Fibroblast of gingiva (primary cell): Measurements from ENCODE around the gene UNC13C.
"Not testable (repeated sequence)": the region's sequence is repeated elsewhere in the genome, so short reads cannot be mapped to it uniquely, and the experiment has no call there.

Source experiments
- DNase-seq: peaks from one replicate; pipeline ENCODE4 v3.0.0-alpha.2; 2011; ENCODE audit warnings: low read depth

The UNC13C gene

DNA sequence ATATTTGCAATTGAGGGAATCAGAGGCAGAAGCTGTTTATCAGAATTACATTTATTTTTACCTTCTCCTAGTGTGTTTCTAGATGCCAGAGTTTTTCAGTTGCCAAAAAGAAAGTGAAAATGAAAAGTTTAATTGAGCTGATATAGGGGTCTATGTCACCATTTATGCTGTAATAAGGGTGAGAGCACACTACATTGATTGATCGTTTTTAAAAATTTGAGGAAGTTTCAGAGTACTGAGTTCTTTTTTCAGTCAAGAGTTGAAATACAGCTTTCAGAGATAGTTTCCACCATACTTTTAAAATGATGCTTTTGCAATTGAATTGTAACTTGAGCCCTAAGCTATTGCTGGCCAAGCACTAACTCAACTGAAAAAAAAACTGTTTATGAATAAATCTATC lies 326.9 kb downstream of the UNC13C start:
- DNase-seq: no peak

DNA sequence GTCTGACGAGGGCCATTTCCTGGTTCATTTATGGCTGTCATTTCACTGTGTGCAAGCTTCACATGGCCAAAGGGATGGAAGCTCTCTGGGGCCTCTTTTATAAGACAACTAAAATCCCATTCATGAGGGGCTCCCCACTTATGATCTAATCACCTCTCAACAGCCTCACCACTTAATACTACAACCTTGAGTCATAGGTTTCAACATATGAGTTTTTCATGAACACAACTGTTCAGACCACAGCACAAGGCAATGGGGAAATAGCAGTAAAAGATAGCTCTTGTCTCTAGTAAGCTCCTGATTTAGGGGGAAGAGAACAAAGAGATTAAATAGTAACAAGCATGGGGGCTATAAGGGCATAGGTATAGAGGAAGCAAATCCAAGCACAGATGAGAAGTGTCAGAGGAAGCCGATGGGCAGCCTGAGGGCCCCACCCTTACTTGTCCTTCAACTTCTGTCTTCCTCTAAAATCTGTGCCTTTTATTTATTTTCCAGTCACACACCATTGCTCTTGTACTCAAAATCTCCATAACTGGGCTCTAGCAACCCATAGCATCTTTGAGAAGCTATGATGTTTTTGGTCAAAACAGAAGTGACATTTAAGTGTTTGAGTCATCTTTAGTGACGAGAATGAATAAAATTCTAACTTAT lies 329.1 kb downstream of the UNC13C start:
- no peak for DNase-seq

DNA sequence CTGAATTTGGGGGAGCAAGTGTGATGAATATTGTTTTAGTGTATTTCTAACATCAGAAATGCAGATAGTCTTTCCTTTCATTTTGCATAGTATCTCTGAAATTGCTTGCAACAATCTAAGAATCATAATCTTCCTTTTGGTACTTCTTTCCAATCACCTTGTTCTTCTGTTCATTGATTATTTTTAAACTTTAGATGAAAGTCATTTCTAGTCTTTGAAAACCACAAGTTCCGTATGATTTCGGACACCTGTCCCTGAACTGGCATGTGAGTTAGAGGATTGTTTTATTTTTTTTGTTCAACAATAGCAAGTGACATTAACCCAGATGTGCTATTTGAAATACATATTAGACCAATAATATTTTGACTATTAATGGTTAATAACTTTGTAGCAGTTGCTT lies 329.7 kb downstream of the UNC13C start:
- DNase-seq: no peak

DNA sequence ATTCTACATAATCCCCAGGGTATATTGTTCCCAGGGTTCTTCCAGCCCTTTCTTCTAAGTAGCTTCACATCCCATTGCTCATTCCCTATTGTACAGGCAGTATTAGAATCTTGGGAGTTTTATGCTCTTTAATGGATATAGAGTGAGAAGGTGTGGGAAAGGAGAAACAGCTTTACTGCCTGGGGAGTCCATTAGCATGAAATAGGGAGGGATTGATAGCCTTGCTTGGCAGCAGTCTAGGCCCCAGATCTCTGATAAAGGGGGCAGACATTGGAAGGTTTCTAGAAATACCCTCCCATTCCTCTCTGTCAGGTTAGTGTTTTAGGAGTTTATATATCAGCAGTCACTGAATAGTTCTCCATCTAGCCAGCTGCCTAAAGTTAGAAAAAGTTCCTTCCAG lies 334.3 kb downstream of the UNC13C start:
- no peak for DNase-seq

DNA sequence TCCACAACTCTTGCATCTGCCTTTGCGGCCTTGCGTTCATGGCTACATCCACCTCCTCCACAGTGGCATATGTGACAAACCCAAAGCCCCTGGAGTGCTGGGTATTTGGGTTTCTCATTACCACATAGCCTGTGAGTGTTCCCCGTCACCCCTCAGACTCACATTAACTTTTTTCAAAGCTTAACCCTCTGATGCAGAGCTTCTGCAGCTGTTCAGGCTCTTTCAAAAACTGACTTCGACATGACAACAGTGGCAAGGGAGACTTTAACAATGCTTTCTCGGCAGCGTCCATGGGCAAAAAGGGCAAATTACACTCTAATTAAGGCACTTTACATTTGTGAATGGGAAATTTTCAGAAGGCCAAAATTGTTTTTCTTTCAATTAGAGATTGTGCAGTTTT lies 343.2 kb downstream of the UNC13C start:
- DNase-seq: no peak

DNA sequence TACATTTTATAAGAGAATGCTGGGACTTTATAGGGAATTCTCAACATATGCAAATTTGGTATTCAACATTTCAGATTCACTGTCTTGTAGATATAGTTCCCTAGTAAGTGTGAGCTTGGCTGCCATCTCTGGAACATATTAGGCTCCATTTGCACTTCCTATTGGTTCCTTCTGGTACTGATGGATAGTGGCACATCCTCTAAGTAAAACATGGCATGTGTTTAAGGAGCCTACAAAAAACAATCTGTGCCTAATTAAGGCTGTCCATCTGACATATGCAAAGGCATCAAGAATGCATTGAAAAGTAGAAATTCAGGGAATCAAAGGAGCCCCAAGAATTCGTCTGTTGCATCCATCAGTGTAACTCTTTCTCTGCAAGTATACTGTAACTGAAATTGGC lies 344.1 kb downstream of the UNC13C start:
- DNase-seq: no peak

DNA sequence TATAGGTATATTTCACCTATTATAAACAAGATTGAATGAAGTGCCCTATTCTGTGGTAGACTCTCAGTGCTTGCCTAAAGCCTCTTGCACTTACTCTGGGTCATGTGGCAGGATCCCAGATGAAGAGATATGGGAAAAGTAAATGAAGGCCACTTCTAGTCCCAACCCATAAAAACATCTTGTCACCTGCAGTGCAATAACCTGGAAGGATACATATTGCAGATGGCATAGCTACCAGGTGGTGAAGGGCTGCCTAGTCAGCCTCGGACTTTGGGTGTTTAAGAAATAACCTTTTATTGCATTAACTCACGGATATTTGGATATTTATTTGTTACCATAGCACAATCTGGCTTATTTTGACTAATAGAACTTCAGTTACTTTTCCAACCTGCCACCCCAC lies 367.1 kb downstream of the UNC13C start:
- no peak for DNase-seq

DNA sequence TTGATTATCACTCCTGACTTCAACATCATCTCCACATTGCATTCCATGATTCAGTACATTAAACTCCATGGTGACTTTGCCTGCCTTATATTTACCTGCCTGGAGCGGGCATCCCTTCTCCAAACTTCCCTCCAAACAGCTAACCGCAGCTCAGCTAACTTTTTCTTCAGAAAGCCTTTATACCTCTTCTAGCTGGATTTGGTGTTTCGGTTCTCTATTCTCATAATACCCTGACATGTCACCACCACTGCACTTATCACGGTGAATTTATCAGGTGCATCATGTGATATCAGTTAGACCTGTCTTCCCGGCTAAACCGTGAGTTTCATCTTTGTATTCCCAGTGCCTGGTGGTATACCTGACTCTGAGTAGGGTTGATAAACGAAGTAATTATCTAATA lies 367.6 kb downstream of the UNC13C start:
- no peak for DNase-seq

DNA sequence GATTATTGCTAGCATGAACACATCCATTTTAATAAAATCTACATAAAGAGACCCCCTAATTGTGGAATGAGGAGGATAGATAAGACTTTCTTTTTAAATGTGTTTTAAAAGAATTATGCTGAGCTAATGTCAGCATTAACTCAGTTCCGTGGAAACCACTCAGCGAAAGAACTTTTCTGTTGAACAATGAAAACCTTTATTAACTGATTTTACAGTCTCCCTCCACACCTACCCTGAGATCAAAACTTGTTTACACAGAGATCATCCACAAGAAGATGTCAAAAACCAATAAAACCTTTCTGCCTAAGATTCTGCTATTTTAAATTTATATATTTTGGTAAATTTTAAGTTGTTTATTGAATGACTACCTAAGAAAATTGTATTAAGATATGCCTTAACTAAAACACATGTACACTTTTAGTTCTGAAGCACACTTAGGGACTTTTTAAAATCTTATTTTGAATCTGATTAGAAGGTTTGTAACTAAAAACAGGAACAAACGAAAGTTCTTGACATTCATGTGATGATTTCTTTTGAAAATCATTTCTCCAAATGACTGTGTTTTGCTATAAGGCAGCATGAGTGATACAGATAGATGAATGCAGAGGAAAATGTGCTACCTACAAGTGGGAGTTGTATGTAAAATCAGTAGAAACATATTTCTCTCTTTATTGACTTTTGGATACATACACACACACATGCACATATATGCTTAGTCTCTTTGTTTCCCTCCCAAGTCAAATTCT lies 369.0 kb downstream of the UNC13C start:
- no peak for DNase-seq

DNA sequence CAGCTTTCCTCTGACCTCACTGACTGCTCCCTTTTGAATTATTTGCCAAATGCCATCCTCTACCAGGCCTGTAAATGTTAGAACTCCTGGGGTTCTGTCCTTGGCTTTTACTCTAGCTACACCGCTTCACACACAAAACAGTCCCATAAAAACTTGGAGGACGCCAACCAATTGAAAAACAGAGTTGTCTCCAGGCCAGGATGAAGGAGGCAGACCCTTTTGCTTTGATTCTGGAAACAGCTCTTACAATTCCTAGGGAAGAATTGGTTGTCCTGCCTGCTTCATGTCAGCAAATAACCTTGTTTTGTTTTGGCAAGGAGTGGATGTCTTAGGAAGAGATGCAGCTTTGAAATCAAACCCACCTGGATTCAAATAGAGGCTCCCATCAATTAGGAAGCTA lies 375.5 kb downstream of the UNC13C start:
- DNase-seq: no peak

DNA sequence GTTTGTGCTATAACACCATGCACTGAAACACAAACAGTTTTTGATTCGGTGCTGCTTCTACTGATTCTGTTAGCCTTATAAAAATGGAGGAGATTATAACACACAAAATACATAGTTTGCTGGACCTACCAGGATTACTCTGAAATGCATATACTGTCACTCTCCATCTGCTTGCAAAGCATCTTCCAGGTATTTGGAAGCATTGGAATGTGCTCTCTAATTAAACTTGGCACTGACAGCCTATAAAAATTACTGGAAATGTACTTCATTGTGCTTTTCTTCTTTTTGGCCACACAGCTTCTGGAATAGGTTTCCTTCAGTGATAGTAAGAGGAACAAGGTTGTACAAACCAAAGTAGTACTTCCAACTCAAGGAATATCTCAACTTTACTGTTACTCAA lies 376.1 kb downstream of the UNC13C start:
- DNase-seq: no peak

DNA sequence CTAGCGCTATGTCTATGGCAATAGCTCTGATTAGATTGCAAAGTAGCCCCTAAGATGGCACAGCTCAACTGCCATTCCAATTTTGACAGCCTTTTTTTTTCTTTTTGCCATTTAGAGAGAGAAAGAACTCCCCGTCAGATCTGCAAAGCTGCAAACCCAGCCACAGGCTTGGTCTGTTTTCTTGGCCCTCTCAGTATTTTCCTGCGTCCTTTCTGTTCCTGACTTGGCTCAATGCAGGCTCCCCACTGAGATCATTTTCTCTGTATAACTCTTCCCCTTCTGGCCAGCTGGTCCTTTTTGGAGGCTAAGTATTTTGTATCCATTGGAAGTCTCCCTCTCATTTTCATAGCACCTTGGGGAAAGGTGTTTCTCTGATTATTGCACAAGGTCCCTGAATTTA lies 386.7 kb downstream of the UNC13C start:
- DNase-seq: no peak

DNA sequence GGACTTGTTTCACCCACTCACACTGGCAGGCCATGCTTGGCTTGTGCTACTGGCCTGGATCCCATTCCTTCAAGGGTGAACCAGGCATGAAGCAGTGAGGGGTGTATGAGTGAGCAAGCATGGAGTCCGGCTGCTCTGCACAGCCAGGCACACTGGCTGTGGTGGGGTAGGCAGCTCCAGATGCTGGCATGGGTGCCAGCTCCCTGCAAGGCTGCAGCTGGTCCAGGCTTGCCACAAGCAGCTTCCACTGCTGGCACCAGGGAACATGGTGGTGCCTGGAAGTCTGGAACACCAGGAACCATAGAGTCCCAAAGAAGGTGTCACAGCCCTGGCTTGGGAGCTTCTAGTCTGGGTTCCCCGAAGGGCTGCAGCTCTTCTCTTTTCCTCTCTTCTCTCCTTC lies 395.1 kb downstream of the UNC13C start:
- no peak for DNase-seq

DNA sequence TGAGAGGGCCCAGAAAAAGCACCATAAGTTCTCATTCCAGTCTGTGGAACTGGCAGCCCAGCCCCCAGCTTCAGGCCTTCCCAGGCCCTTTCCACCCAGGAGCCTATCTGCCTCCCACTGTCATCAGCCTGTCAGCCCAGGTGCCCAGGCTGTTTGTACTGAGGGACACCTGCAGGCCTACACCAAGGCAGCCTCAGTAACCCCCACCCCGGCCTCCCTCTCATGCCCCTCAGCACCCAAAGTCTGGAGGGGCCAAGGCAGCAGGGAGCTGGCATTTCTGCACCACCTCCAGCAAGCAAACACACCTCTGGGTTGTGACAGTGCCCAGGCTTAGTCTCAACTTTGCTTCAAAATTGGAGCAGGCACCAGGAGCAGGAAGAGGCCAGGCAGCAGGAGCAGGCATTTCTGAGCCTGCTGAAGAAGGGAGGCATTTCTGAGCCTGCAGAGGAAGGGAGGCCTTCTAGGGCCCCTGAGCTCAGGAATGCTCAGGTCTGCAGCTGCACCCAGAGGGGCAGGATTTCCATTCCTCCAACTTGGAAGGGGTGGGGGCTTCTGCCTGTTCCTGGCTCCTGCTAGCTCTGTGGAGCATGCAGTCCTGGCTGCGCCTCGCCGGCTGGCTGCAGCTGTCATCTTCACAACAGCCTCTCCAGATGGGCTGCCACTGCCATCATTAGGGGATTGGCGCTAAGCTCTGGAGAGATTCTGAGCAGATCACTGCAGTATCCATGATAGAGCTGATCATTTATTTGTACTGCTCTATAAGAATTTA lies 396.1 kb downstream of the UNC13C start:
- DNase-seq: no peak

DNA sequence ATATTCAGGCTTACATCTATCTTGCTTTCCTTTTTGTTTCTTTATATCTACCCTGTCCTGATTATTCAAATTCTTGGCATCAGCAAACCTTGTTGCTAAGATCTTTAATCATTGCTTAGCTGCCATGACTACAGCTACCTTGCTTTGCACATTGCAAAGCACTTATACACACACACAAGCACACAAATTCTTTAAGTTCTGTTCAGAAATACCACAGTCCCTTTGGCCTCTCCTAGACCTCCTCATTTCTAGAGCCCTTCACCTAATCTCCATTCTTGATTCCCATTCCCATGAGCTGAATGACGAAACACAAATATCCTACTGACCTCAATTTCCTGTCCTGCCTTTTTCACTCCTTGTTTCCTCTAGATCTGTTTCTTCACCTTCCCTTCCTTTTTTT lies 409.6 kb downstream of the UNC13C start:
- no peak for DNase-seq

DNA sequence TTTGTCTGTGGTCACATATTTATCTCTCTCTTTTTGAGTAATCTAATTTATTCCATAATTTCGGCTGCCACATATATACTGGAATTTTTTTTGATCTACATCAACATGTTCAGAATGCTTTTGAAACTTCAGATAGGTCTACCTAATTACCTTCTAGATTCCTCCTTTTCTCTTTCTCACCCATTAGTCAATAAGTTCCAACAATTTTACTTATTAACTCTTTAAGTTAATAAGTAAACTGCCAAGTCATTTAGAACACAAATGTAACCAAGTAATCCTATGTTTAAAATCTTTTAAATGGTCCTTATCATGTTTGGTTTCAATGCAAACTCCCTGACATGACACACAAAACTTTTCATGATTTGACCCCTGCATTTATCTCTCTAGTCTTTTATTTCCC lies 410.5 kb downstream of the UNC13C start:
- DNase-seq: no peak

DNA sequence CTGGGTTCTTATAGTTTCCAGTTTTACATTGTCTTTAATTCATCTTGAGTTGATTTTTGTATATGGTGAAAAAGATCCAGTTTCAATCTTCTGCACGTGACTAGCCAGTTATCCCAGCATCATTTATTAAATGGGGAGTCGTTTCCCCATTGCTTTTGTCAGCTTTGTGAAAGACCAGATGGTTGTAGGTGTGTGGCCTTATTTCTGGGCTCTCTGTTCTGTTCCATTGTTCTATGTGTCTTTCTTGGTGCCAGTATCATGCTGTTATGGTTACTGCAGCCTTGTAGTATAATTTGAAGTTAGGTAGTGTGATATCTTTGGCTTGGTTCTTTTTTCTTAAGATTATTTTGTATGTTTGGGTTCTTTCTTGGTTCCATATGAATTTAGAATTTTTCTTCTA lies 432.2 kb downstream of the UNC13C start:
- DNase-seq: no peak

DNA sequence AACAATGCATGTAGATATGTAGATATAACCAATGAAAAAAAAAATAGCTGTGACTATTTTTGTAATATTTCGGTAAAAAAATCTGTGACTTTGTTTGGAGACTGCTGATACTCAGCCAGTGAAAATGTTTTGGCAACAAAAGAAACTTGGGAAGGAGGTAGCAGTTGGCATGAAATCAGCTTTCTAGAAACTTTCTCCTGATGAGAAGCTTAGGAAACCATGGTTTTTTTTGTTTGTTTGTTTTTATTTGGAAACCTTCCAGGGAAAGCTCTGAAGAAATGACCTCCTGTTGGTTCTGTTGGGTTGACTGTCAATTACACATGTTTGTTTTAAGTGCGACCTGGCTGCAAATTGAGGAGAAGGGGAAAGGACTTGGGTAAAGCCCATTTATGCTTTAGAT lies 445.9 kb downstream of the UNC13C start:
- DNase-seq: no peak

DNA sequence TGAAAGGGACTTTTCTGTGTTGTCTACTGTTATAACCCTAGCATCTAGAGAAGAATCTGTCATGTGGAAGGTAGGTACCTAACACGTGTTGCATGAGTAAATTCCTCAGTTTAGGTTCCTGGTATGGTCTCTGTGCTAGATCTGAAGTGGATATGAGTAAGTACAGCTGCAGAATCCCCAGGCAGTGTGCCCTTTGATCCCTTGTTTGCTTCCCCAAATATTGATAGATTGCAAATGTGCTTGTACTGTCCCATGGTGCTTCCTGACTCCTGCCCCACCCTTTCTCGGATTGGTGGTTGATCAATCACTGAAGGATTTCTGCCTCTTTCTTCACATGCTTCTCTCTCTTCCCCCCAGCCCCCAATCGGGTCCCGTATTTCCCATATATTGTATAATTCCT lies 450.4 kb downstream of the UNC13C start:
- no peak for DNase-seq

DNA sequence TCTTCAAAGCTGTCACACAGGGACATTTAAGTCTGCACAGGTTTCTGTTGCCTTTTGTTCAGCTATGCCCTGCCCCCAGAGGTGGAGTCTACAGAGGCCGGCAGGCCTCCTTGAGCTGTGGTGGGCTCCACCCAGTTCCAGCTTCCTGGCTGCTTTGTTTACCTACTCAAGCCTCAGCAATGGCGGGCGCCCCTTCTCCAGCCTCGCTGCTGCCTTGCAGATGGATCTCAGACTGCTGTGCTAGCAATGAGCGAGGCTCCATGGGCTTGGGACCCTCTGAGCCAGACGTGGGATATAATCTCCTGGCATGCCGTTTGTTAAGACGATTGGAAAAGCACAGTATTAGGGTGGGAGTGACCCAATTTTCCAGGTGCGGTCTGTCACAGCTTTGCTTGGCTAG lies 472.0 kb downstream of the UNC13C start:
- DNase-seq: not testable (repeated sequence)

DNA sequence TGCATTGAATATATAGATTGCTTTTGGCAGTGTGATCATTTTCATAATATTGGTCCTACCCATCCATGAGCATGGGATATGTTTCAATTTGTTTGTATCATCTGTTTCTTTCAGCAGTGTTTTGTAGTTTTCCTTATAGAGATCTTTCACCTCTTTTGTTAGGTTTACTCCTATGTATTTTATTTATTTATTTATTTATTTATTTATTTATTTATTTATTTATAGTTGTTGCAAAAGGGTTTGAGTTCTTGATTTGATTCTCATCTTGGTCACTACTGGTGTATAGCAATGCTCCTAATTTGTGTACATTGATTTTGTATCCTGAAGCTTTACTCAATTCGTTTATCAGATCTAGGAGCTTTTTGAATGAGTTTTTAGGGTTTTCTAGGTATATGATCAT lies 478.2 kb downstream of the UNC13C start:
- no peak for DNase-seq

DNA sequence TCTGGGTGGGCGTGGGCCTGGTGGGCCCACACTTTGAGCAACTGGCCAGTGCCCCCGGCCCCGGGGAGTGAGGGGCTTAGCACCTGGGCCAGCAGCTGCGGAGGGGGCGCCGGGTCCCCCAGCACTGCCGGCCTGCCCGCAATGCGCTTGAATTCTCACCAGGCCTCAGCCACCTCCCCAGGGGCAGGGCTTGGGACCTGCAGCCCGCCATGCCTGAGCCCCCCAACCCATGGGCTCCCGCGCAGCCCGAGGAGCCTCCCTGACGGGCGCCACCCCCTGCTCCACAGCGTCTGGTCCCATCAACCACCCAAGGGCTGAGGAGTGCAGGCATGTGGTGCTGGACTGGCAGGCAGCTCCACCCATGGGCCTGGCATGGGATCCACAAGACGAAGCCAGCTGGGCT lies 484.3 kb downstream of the UNC13C start:
- no peak for DNase-seq

DNA sequence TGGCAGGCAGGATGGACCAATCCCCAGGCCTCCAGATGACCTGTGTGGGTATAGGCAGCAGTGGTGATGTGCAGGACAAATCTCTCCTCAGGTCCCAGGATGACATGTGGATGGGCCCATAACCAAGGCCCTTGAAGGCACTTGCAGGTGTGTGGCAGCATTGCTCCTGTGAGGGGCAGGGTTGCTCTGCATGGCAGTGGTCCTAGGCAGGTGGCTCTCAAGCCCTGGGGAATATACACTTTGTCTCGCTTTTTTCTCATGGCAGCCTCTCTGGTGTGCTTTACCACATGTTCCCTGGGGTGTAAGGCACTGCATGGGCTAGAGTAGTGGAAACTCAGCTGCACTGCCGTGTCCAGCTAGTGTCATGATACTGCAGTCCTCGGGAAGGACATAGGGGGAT lies 503.6 kb downstream of the UNC13C start:
- DNase-seq: no peak
